ENCODE data around the gene PPP1R12A. TPM values are rescaled to one million over a fixed set of nuclear protein-coding genes. Genes with fewer than 3 reads are reported as not detected.
"Not testable (repeated sequence)": the region's sequence is repeated elsewhere in the genome, so short reads cannot be mapped to it uniquely, and the experiment has no call there.

Gene PPP1R12A
- 43.9 TPM for total RNA-seq
- long read RNA-seq, partial matches to known transcripts, result 5 of 17 reads
- long read RNA-seq, other reads (novel, unspliced or antisense), result 11 of 17 reads

- ATAC-seq, result peak; percentile 99
- intact Hi-C loops (cut with DNase I), result loop anchor here (1.0 to 10.0 kb wide), 3 partner anchors 93 to 251 kb away; no protein-coding TSS in a partner anchor
- peak; percentile 99 for DNase-seq (ENCODE audit: missing footprints)
Observed at GRCh38 chr12:79935021-79935623, at the start of gene PPP1R12A. Gene PPP1R12A (minus strand): TSS chr12:79935097. CDS start chr12:79934931, 166 bp downstream.

DNA sequence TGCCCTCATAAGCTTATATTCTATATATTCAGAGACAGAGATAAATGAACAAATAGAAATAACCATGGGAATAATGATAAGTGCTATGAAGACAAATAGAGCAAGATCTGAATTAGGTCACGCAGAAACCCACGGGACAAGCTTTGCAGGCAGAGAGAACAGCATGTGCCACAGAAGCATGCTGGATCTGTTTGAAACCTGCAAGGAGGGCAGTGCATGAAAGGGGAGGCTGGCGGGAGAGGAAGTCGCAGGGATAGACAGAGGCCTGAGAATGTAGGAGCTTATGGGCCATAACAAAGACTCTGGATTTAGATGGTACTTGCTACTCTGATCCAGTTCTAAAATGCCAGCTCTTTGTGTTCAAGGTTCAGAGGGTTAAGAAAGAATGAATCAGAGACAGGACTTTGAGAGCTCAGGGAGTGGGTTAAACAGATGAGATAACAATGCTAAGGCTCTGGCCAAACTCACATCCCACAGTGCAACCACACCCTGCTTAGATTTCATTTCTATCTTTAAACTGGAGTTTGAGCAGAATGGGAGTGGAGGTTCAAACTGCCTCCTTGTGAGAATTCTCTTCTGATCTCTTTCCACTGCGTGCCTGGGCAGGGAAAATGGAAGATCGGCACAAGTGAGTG is 49.2 kb upstream of the PPP1R12A start:
- DNase-seq (ENCODE audit: missing footprints) (no peak), ATAC-seq (no peak)
- intact Hi-C loops (cut with DNase I), result no loop called here

- ATAC-seq (no peak), DNase-seq (ENCODE audit: missing footprints) (no peak)
- intact Hi-C loops (cut with DNase I), result no loop called here
Observed at GRCh38 chr12:79983492-79983891, 48.6 kb upstream of the PPP1R12A start.

DNA sequence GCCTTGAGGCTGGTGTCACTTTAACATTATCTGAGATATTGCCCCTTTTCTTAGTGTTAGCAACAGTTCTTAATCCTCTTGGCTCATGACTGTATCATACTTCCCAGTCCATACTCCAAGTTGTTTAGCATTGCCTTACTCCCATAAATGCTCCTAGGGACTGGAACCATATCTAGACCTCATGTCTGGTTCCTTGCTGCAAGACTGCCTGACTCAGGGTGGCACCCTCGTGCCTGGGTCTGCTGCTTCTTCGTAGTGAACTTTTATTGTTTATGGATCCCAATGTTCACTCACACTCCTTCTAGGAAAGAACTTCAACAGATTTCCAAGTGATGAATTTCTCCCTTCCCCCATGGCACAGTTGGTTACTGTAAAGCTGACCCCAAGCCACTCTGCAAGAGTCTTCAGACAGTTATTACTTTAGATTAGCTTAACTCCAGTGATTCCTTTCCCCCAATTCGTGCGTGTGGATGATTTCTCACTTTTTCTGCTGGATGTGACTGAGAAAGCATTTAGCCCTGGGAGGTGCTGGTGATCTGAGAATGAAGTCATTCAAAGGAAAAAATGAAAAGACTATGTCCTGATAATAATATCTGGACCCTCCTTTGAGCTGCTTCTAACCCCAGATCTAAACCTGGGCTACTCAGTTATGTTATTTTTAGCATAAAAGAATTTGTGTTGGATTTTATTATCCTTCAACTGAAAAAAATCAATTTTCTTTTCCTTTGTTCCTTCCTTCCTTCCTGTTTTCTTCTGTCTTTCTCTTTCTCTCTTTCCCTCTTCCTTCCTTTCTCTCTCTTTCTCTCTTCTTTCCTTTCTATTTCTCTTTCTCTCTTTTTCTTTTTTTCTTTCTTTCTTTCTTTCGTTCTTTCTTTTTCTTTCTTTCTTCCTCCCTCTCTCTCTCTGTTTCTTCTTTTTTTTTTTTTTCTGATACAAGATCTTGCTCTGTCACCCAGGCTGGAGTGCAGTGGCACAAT is 47.5 kb upstream of the PPP1R12A start:
- DNase-seq (ENCODE audit: missing footprints) (no peak), ATAC-seq (no peak)
- intact Hi-C loops (cut with DNase I), result no loop called here

DNA sequence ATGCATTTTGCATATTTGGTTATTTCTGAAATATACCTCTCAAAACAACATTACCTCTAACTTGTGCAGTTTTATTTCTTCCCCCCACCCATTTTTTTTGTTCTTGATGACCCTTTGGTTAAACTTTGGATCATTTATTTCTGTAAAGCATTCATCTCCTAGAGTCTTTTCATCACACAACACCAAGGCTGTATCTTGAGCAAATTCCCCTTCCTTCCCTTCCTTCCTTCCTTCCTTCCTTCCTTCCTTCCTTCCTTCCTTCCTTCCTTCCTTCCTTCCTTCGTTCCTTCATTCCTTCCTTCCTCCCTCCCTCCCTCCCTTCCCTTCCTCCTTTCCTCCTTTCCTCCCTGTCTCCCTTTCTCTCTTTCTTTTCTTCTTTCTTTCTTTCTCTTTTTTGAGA is 43.8 kb upstream of the PPP1R12A start:
- intact Hi-C loops (cut with DNase I), result no loop called here
- ATAC-seq (no peak), DNase-seq (ENCODE audit: missing footprints) (no peak)

GRCh38 chr12:79977856-79978460 is 43.1 kb upstream of the PPP1R12A start:
- DNase-seq (ENCODE audit: missing footprints); ATAC-seq; intact Hi-C loops (cut with DNase I): not testable (repeated sequence)

DNA sequence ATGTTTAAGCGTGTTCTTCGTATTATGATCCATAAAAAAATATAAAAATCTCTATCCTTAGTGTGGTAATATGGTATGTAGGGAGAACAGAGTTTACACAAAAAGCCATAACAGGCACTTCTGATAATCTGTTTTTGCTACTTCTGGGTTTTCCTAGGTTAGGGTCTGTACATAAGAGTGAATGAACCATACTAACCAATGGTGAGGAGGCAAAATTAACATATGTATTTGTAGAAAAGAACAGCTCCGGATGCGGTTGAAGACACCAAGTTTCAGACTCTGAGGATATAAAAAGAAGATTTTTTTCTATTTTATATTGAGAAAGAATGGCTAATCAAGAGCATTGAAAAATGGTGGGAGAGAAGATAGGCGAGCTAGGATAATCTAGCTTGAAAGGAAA is 40.2 kb upstream of the PPP1R12A start:
- intact Hi-C loops (cut with DNase I), result no loop called here
- ATAC-seq (no peak), DNase-seq (ENCODE audit: missing footprints) (no peak)

GRCh38 chr12:79973801-79974200 is 38.9 kb upstream of the PPP1R12A start:
- no peak for ATAC-seq
- intact Hi-C loops (cut with DNase I), result no loop called here
- no peak for DNase-seq (ENCODE audit: missing footprints)

- intact Hi-C loops (cut with DNase I), result no loop called here
- ATAC-seq (no peak), DNase-seq (ENCODE audit: missing footprints) (no peak)
Observed at GRCh38 chr12:79964100-79964627, 29.3 kb upstream of the PPP1R12A start.

- DNase-seq (ENCODE audit: missing footprints) (no peak), ATAC-seq (no peak)
- intact Hi-C loops (cut with DNase I), result no loop called here
Observed at GRCh38 chr12:79961411-79961810, 26.5 kb upstream of the PPP1R12A start.

DNA sequence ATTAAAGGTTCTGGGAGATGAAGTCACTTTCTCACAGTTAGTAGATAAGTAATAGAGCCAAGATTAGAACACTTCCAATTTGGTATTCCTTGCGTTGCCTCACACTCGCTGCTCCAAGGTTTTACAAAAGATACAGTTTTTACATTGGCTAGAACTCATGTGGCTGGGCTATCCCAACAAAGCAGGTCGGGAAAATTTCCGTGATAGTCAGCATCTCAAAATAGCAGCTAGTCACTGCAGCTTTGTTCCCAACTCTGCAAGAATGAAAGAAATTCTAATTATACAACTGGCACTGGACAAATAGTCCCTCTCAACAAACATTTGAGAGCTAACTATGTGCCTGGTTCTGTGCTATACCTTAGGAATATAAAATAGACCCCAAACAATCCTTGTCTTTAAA is 24.6 kb upstream of the PPP1R12A start:
- intact Hi-C loops (cut with DNase I), result no loop called here
- DNase-seq (ENCODE audit: missing footprints) (no peak), ATAC-seq (no peak)

- ATAC-seq (no peak), DNase-seq (ENCODE audit: missing footprints) (no peak)
- intact Hi-C loops (cut with DNase I), result no loop called here
Observed at GRCh38 chr12:79956896-79957295, 22.0 kb upstream of the PPP1R12A start.

DNA sequence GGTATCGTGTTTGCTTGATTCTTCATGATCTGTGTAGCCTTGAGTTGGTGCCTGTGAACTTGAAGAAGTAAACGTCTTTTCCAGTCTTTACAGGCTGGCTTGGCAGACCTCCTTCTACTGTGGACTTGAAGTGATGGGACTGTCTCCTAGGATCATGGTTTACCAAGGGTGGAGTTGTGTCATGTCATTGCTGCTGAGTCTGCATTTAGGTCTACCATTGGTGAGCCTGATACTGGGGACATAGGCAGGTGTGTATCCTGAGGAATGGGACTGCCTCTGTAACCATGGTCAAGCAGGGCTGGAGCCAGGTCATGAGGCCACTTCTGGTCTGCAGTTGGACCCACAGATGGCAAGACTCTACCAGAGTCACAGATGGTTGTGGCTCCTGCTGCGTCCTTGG is 20.7 kb upstream of the PPP1R12A start:
- ATAC-seq, result no peak
- intact Hi-C loops (cut with DNase I), result no loop called here

GRCh38 chr12:79954037-79954610 is 19.2 kb upstream of the PPP1R12A start:
- intact Hi-C loops (cut with DNase I), result no loop called here
- ATAC-seq (no peak), DNase-seq (ENCODE audit: missing footprints) (no peak)

More for the DNA sequence above, 20.7 kb upstream of the PPP1R12A start:
- DNase-seq (ENCODE audit: missing footprints), result no peak

- no peak for DNase-seq (ENCODE audit: missing footprints)
- no peak for ATAC-seq
- intact Hi-C loops (cut with DNase I), result no loop called here
Observed at GRCh38 chr12:79949098-79949497, 14.2 kb upstream of the PPP1R12A start.

DNA sequence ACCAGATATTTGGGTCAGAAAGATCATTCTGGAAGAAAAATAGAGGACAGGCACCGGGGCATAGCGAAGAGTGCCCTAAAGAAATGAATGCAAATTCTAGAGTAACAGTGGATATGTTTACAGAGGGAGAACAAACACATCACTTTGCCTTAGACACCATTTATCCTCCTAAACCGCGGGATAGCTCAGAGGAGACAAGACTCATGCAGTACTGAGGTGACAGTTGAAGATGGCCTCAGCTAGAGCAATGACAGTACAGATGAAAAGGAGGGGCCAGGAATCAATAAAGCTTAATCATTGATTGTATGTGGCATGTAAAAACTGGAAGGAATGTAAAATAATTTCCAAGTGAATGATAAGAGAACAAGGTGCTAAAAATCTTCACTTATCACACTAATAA is 10.5 kb upstream of the PPP1R12A start:
- no peak for DNase-seq (ENCODE audit: missing footprints)
- no peak for ATAC-seq
- intact Hi-C loops (cut with DNase I), result no loop called here

DNA sequence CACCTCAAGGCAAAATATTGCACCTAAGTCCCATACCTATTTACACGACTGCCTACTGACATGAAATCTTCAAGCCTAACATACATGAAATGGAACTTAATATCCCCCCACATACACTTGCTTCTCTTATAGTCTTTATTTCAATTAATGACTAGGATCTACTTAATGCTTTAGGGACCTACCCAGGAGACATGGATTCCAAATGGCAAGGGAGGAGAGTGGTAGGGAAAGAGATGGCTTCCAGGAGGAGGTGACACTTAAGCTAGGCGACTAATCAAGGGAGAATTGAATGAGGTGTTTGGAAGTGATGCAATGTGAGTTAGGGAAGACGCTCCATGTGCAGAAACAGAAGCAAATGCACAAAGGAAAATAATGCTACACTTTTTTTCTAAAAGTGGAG is 9.7 kb upstream of the PPP1R12A start:
- ATAC-seq, result no peak
- DNase-seq (ENCODE audit: missing footprints), result no peak
- intact Hi-C loops (cut with DNase I), result no loop called here

DNA sequence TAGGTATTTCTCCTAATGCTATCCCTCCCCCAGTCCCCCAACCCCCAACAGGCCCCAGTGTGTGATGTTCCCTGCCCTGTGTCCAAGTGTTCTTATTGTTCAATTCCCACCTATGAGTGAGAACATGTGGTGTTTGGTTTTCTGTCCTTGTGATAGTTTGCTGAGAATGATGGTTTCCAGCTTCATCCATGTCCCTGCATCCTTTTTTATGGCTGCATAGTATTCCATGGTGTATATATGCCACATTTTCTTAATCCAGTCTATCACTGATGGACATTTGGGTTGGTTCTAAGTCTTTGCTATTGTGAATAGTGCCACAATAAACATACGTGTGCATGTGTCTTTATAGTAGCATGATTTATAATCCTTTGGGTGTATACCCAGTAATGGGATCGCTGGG is 7.9 kb upstream of the PPP1R12A start:
- intact Hi-C loops (cut with DNase I); ATAC-seq; DNase-seq (ENCODE audit: missing footprints): not testable (repeated sequence)
